Endothelial cell of umbilical vein (primary cell): ENCODE measurements around the gene PFKP.

Experiments used
- EZH2 ChIP-seq: IDR thresholded peaks from 2 replicates; pipeline ENCODE4 v1.6.1; 2012; ENCODE audit warnings: borderline replicate concordance, low read depth, mild to moderate bottlenecking, moderate library complexity, low read length, inconsistent platforms; ENCODE audit not compliant: severe bottlenecking
- FOS ChIP-seq: IDR thresholded peaks from 2 replicates; pipeline ENCODE4 v1.6.1; 2011; ENCODE audit warnings: mild to moderate bottlenecking, low read length, moderate library complexity, borderline replicate concordance; ENCODE audit not compliant: insufficient read depth
- GATA2 ChIP-seq: IDR thresholded peaks from 2 replicates; pipeline ENCODE4 v1.7.0; 2011; ENCODE audit warnings: low read depth, mild to moderate bottlenecking, moderate library complexity, mixed read lengths, low read length; ENCODE audit not compliant: insufficient read length, insufficient read depth
- JUN ChIP-seq: IDR thresholded peaks from 2 replicates; pipeline ENCODE4 v1.6.1; 2011; ENCODE audit warnings: borderline replicate concordance, low read depth; ENCODE audit not compliant: insufficient read length, insufficient read depth
- MAX ChIP-seq: IDR thresholded peaks from 2 replicates; pipeline ENCODE4 v1.6.1; 2011; ENCODE audit not compliant: insufficient read depth, insufficient read length
- MYC ChIP-seq: IDR thresholded peaks from one replicate; pipeline ENCODE4 v1.6.1; 2011; ENCODE audit warnings: mild to moderate bottlenecking, low read depth, low read length
- POLR2A ChIP-seq: IDR thresholded peaks from 2 replicates; pipeline ENCODE4 v1.6.1; 2012; ENCODE audit warnings: low read depth, mild to moderate bottlenecking, control low read depth, low read length
- POLR2AphosphoS5 ChIP-seq: IDR thresholded peaks from 2 replicates; pipeline ENCODE4 v1.6.1; 2012; ENCODE audit warnings: low read depth, mild to moderate bottlenecking, control low read depth, low read length, moderate library complexity; ENCODE audit not compliant: insufficient read depth
- TF ChIP-seq, protein P1 (sequence below), 2 donors: IDR thresholded peaks; 1 replicate in 1 of 2; 2 replicates in 1 of 2; pipeline ENCODE4 v1.5.1; 2011; ENCODE audit warnings: low read length in 2 of 2, mild to moderate bottlenecking in 2 of 2, moderate library complexity in 2 of 2, control low read depth in 1 of 2, inconsistent platforms in 1 of 2, low read depth in 1 of 2; ENCODE audit not compliant: insufficient read depth in 1 of 2; ENCODE audit errors: extremely low read depth in 1 of 2

DNA sequence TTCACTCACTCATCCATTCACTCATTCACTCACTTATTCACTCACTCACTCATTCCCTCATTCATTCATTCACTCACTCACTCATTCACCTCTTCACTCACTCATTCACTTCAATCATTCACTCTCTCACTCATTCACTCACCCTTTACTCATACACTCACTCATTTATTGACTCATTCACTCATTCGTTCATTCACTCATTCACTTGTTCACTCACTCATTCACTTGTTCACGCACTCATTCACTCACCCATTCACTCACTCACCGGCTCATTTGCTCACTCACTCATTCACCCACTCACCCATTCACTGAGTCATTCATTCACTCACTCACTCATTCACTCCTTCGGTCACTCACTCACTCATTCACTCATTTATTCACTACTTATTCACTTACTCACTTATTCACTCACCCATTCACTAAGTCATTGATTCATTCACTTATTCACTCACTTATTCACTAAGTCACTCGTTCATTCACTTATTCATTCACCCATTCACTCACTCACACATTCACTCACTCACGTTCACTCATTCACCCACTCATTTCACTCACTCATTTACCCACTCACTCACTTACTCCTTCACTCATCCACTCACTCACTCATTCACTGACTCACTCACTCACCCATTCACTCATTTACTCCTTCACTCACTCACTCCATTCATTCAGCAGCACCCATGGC is 4.7 kb upstream of the PFKP start:
- TF ChIP-seq, protein P1, sequence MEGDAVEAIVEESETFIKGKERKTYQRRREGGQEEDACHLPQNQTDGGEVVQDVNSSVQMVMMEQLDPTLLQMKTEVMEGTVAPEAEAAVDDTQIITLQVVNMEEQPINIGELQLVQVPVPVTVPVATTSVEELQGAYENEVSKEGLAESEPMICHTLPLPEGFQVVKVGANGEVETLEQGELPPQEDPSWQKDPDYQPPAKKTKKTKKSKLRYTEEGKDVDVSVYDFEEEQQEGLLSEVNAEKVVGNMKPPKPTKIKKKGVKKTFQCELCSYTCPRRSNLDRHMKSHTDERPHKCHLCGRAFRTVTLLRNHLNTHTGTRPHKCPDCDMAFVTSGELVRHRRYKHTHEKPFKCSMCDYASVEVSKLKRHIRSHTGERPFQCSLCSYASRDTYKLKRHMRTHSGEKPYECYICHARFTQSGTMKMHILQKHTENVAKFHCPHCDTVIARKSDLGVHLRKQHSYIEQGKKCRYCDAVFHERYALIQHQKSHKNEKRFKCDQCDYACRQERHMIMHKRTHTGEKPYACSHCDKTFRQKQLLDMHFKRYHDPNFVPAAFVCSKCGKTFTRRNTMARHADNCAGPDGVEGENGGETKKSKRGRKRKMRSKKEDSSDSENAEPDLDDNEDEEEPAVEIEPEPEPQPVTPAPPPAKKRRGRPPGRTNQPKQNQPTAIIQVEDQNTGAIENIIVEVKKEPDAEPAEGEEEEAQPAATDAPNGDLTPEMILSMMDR (IDR thresholded peaks at IDR 0.05; ENCODE audit: extremely low read depth in 1 of 2, insufficient read depth in 1 of 2, low read depth in 1 of 2, low read length in 2 of 2) = no peak
- TF ChIP-seq MYC (no peak), JUN (no peak), FOS (no peak), POLR2AphosphoS5 (no peak), GATA2 (no peak), EZH2 (no peak), POLR2A (no peak), MAX (no peak)
